Kasumi-1 (cell line): Measurements from ENCODE around the gene NFAT5.
A peak's percentile ranks its signal among the peaks of the same experiment; 100 is the strongest.
"Not testable (repeated sequence)": the region's sequence is repeated elsewhere in the genome, so short reads cannot be mapped to it uniquely, and the experiment has no call there.

ENCODE experiments used
- DNase-seq, 2 experiments: peaks; one replicate each; lab custom pipeline; 2025; lab: John Stamatoyannopoulos, UW

NFAT5 gene

DNA sequence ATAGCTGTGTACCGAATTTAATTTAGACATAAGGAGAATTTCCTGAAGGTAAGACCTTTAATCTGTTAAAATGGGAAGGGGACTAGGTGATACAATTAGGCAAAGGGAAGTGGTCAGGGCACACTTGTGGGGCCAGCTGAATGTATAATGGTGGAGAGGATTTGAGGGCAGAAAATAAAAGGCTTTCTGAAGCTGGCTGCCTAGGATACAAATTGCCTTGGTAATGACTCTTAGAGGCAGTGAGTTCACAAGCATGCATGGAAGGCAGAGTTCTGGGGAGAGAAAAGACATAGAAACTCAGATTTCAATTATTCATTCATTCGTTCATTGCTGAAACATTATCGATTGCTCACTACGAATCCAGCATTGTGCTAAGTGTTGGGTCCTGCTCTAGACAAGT, 12.4 kb upstream of the NFAT5 start:
- DNase-seq: no peak

DNA sequence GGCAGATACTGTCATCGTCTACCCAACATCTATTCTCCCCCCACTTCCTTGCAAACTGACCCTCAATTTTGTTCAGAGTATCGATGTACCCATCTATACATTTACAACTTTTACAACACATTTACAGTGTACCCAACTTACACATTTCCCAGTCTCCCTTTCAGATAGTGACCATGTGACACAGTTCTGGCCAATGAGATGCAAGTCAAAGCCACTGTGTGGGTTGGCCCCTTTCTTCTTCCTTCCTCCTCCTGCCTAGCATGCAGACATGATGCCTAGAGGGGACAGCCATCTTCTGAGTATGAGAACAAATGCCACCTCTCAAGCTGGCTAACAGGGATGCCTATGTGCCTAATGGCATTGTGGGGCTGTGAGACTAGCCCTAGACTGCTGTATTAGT, 11.3 kb upstream of the NFAT5 start:
- peak; percentile 27 to 39 for DNase-seq

DNA sequence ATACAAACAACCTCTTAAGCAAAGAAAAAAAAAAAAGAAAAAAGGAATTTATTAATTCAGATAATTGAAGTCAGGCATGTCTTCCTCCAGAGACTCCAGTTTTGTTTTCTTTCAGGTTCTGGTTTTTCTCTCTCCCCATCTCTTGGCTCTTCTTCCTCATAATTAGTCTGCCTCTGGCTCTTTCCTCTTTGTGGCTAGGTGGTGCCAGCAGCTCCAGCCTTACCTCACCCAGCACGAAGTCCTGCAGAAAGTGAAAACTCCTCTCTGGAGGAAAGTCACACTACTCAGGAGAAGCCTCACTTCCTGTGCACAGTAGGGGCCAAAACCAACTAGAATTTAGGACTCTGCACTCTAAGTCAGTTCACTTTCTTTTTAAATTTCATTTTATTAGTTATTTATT, 10.3 kb upstream of the NFAT5 start:
- DNase-seq: peak; percentile 45 to 47

DNA sequence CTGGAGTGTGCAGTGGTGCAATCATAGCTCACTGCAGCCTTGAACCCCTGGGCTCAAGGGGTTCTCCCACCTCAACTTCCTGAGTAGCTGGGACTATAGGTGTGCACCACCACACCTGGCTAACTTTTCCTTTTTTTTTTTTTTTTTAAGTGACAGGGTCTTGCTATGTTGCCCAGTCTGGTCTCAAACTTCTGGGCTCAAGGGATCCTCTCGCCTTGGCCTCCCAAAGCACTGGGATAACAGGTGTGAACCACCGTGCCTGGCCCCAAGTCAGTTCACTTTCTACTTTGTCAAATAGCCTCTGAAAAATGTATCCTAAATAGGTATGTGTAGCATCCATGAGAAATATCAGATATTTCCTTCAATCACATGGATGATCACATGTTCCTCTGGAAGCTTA, 9.9 kb upstream of the NFAT5 start:
- DNase-seq: no peak

DNA sequence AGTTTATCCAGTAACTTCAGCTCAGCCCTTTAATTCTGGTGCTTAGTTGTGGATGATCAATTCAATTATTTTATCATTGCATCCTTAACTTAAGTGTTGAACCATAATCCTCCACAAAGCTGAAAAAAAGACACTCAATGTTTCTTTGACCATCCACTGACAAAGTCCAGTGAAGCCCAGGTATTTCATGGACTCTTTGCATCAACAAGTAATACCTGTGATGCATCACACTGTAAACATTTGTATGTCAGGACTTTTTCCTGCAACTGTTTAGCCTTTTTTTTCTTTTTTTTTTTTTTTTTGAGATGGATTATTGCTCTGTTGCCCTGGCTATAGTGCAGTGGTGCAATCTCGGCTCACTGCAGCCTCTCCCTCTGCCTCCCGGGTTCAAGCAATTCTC, 6.6 kb upstream of the NFAT5 start:
- DNase-seq: no peak

DNA sequence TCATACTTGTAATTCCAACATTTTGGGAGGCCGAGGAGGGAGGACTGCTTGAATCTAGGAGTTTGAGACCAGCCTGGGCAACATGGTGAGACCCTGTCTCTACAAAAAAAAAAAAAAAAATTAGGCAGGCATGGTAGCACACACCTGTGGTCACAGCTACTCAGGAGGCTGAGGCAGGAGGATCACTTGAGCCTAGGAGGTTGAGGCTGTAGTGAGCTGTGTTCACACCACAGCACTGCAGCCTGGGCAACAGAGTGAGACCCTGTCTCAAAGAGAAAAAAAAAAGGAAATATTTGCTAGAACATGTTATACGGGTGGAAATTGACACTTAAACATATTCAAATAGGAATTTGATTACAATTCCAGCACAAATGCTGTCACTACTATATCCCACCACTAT, 4.4 kb upstream of the NFAT5 start:
- DNase-seq: not testable (repeated sequence)

DNA sequence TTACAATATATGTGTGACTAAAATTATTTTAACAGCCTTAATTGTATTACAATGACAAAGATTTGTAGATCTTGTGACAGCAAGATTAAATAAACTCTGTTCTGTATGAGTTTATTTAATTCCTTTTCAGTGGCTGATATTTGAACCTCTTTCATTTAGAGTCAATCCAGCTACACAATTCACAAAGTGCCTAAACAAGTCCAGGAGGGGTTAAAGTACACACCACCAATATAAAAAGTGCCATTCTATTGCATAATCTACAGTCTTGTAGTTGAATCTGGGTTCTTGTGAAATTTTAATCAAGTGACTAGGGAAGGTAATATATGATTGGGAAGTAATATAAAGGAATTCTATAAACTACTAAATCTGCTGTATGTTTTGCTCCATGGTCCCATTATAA, 3.9 kb upstream of the NFAT5 start:
- DNase-seq: no peak

DNA sequence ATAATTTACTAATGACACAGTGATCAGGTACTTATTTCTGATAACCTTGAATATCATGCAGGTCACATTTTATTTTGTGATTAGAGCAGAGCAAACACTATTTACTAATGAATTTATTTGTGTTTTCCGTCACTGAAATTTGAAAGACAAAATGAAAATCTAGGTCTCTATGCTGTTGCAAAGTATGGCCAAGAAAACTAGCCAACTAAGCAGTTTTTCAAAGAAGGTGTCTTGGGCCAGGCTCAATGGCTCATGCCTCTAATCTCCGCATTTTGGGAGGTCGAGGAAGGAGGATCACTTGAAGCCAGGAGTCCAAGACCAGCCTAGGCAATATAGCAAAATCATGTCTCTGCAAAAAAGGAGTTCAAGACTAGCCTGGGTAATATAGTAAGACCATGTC, 3.0 kb upstream of the NFAT5 start:
- DNase-seq: no peak

DNA sequence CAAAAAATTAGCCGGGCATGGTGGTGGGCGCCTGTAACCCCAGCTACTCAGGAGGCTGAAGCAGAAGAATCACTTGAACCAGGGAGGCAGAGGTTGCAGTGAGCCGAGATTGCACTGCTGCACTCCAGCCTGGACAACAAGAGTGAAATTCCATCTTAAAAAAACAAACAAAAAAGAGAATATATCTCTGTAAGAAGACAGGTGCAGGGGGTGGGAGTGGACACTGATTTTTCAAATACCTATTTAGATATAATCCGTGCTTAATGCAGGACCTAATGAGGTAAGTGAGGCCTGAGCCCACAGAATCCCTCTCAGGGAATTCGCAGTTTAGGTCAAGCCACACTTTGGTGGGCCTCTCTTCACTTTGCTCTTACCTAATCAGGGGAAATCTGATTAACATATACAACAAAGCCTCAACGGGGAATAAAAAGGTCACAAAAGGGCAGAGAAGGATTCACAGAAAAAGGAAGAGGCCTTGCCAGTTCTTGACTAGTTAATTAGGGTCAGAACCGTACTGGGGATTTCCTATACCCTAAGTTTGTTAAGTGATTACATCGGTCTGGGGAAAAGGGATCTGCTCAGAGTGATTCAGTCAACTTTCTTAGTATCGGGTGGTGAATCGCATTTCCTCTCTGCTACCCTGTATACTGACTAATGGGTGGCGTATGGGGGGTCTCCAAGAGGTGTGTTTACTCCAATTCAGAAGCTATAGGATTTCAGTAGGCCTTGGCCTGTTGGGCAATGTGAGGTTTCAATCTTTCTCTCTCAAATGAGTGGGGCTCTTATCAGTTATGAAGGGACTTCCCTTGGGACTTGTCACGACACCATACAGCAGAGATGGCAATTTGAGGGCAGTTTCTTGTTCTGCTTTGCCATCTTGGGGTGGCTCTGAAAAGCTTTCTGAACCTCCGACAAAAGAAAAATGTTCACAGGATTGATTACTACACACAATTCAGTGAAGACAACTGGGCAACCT, 1.9 kb upstream of the NFAT5 start:
- DNase-seq: peak; percentile 66 to 71

DNA sequence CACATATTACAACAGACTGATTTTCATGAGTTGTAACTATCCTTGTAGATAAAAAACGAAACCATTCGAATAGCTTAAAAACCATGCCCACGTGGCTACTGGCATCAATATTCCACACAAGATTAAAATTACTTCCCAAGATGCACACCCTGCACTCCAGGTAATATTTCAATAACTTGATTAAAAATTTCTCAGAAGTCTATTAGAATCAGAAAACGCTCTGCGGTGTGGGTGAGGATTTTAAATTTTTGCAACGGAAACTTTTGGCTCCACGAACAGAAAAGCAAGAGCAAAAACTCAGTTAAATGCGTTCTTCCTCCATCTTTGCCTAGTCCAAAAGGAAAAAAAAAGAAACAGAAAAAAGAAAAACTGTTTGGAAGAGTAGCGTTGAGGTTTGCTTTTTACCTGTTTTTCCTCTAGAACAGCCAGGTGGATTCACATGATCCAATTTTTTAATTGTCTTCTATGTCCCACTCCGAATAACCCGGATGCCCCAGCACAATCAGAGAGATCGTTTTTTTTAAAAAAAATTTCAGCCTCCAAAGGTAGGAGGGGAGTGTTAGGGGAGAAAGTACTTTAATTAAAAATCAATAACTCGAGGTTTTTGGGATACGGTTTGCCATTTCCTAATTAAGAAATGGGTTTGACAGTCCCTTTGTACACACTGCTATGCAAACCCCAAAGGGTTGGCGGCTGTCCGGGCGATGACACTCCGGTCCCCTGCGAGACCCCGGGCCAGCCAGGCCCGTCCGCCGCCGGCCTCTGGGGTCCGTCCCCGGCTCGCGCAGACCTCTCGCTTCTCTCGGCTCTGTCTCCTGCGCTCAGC, 708 bp upstream of the NFAT5 start:
- DNase-seq: no peak

DNA sequence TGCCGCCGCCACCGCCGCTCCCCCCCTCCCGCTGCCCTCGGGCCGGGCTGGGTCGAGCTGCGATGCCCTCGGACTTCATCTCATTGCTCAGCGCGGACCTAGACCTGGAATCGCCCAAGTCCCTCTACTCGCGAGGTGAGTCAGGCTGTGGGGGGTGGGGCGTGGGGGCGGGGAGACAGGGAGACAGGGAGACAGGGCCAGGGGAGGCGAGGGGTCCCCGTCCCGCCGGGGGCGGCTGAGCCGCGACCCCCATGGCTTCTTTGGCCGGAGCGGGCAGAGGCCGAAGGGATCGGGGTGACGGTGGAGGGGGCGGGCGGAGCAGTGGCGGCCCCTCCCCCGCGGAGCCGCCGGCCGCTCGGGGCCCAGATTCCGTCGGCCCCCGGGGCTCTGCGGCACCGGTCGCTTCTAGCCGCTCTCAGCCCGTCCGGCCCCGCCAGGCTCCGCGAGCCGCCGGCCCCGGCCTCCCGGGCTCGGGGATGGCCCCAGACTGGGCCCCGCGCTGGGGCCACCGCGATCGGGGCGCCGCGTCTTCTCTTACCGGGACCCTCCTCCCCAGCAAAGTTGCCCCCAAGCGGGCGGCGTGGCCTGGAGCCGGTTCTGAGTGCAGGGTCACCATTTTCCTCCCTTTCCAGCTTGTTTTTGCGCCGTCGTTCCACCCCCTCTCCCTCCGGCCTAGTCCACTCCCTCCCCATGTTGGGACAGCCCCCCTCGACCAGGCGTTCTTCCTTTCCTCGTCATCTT, 644 bp downstream of the NFAT5 start:
- DNase-seq: peak in 1 of 2 experiments; percentile 40

DNA sequence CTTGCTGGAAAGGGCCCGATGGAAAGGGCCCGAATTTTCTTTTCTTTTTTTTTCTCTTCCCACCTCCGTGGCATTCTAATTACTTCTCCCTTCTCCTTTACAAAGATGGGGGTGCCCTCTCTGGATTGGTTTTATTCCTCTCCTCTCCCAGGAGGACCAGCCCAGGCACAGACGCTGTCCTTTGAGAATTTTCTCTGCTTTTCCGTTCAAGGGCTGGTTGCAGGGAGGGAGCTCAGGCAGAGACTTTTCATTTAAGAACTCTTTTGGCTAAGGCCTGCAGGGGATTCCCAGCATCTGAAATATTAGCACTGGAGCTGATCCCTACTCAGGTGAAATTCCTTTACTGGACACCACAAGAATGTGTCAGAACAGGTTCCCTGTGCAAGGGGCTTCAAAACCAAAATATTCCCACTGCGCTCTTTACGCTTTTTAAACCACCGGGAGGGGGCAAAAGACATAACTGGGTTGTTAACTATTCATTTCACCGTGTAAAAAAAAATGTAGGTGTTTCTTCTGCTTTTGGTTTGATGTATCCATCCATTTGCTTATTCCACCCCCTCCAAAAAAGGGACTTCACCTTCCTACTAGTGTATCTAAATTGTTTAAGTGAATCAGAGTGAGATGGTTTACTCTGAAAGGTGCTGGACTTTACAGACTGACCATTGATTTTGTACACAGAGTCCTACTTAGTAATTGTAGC, 1.4 kb downstream of the NFAT5 start:
- DNase-seq: peak; percentile 19 to 52

DNA sequence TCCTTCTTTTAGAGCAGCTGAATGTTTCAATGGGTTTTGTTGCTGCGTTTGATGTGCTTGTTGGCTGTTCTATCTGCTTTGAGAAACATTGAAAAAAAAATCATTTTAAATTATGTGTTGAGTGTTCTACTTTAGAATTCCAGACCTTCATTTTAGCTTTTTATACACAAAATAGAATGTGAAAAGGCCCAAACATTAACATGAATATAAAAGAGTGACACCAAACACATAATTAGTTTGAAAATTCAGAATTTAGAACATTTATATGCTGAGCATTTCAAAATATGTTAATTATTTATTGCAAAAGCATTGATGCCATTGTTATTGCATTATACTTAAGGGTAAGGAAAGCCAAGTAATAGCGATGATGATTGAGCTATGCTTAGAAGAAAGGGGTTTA, 2.9 kb downstream of the NFAT5 start:
- DNase-seq: no peak

DNA sequence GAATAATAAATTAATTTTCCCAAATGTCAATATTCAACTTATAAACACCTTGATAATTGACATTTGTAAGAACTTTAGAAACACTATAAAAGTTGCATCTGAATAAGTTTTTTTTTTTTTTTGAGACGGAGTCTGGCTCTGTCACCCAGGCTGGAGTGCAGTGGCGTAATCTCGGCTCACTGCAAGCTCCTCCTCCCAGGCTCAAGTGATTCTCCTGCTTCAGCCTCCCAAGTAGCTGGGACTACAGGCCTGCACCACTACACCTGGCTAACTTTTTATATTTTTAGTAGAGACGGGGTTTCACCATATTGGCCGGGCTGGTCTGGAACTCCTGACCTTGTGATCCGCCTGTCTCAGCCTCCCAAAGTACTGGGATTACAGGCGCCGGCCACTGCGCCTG, 13.0 kb downstream of the NFAT5 start:
- not testable (repeated sequence) for DNase-seq

DNA sequence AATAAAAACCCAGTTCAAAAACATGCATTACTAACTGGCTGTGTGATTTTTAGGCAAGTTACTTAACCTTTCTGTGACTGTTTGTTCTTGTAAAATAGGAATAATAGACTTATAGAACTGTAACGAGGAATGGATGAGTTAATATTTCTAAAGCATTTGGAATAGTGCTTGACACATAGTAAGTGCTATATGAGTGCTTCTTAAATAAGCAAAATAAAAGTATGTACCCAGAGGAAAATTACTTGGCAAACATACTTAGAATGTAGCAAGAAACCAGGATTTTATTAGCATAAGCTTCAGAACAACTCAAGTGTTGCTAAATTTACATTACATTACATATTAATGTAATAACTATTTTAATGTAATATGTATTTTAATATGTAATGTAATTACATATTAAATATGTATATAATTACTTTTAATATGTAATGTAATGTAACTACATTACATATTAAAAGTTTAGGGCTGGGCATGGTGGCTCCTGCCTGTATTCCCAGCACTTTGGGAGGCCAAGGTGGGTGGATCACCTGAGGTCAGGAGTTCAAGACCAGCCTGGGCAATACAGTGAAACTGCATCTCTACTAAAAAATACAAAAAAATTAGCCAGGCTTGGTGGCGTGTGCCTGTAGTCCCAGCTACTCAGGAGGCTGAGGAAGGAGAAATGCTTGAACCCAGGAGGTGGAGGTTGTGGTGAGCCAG, 14.2 kb downstream of the NFAT5 start:
- DNase-seq: no peak

DNA sequence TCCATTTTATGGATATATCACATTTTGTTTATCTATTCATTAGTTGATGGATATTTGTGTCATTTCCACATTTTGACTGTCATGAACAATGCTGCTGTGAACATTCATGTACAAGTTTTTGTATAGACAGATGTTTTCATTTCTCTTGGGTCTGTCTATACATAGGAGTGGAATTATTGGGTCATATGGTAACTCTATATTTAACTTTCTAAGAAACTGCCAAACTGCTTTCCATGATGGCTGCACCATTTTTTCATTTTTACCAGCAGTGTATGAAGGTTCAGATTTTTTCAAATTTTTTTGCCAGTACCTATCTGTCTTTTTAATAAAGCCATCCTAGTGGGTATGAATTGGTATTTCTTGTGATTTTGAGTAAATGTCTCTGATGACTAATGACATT, 15.5 kb downstream of the NFAT5 start:
- DNase-seq: no peak

DNA sequence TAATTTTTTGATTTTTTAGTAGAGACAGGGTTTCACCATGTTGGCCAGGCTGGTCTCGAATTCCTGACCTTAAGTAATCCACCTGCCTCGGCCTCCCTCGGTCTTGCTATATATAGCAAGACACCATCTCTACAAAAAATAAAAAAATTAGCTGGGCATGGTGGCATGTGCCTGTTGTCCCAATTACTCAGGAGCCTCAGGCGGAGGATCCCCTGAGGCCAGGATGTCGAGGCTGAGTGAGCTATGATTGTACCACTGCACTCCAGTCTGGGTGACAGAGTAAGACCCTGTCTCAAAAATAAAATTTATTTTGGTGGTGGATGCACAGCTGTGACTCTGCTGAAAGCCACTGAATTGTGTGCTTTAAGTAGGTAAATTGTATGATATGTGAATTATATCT, 18.7 kb downstream of the NFAT5 start:
- not testable (repeated sequence) for DNase-seq

DNA sequence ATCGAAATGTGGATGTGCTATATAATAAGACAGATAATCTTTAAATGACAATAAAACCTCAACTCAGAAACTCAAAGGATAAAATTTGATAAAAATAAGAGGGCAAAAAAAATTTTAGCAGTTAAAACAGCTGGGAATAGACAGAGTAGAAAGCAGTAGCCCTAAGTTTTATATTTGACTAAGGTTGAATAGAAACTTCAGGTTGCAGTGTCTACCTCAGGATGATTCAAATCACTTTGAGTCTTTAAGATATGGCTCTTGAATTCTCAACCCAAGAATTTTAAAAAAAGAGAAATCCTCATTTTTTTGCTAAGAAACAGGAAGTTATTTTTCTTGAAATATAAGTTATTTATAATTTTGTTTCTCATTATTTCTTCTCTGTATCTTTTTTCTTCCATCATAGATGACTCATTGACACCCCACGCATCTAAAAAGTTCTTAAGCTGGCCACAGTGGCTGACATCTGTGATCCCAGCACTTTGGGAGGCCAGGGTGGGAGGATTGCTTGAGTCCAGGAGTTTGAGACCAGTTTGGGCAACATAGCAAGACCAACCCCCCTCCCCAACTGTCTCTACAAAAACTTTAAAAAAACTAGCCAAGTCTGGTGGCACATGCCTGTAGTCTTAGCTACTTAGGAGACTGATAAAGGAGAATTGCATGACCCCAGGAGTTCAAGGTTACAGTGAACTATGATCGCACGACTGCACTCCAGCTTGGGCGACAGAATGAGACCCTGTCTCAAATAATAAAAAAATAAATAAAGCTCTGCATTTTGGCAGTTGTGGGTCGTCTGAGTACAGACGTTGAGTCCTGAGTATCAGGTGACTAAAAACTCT, 23.9 kb downstream of the NFAT5 start:
- DNase-seq: peak in 1 of 2 experiments; percentile 29

DNA sequence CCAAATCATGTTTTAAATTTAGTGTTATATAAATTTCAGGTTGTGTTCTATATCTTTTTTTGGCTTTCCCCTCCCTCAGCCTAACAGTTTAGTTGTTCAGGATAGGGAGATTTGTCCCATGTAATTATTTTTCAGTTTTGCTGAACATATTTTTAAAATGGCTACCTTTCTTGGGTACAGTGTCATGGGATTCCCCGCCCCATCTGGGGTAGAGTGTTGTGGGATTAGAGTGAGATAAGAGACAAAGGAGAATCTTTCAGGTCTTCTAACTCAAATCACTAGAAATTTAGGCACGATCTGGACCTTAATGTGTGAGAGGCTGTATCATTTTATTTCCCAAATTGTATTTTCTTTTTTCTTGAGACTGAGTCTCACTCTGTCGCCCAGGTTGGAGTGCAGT, 24.8 kb downstream of the NFAT5 start:
- DNase-seq: no peak

DNA sequence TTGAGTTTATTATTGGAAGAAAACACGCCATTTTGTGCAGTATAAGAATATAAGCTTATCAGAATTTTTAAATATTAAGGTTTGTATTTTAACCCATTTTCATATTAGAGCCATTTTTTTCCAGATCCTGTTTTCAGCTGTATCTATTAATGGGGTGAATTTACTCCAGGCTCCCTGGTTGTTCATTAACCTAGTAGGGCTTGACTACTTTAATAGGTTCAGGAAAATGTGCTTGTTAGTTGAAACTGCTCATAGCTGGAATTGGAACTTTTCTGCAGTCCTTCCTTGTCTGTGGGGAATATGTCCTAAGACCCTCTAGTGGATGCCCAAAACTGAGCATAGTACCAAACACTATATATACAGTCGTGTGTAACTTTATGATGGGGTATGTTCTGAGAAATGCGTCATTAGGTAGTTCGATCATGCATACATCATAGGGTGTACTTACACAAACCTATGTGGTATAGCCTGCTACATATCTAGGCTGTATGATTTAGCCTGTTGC, 28.0 kb downstream of the NFAT5 start:
- no peak for DNase-seq
